GM18870 (cell line): ENCODE results near the gene ROR2.
"Not testable (repeated sequence)": the region's sequence is repeated elsewhere in the genome, so short reads cannot be mapped to it uniquely, and the experiment has no call there.

Source experiments
- ATAC-seq: cut with Tn5 transposase; IDR thresholded peaks from one replicate; pipeline ENCODE4 v1.9.1; 2021; ENCODE audit warnings: moderate library complexity; ENCODE audit not compliant: unreplicated experiment

ROR2 gene

GRCh38 chr9:91657501-91657900 is 292.5 kb downstream of the ROR2 start:
- ATAC-seq = no peak

- no peak for ATAC-seq
Measured at GRCh38 chr9:91655658-91656057, 294.4 kb downstream of the ROR2 start.

GRCh38 chr9:91655215-91655614 is 294.8 kb downstream of the ROR2 start:
- ATAC-seq = no peak

- no peak for ATAC-seq
Measured at GRCh38 chr9:91654527-91654926, 295.5 kb downstream of the ROR2 start.

- no peak for ATAC-seq
Measured at GRCh38 chr9:91647371-91647770, 302.7 kb downstream of the ROR2 start.

GRCh38 chr9:91646702-91647101 is 303.3 kb downstream of the ROR2 start:
- ATAC-seq = no peak

- no peak for ATAC-seq
Measured at GRCh38 chr9:91644433-91644832, 305.6 kb downstream of the ROR2 start.

GRCh38 chr9:91643481-91644077 is 306.4 kb downstream of the ROR2 start:
- ATAC-seq = no peak

GRCh38 chr9:91642771-91643170 is 307.3 kb downstream of the ROR2 start:
- ATAC-seq = no peak

GRCh38 chr9:91640428-91640827 is 309.6 kb downstream of the ROR2 start:
- no peak for ATAC-seq

- ATAC-seq = no peak
Measured at GRCh38 chr9:91639054-91639453, 311.0 kb downstream of the ROR2 start.

- ATAC-seq = not testable (repeated sequence)
Measured at GRCh38 chr9:91634832-91635231, 315.2 kb downstream of the ROR2 start.

GRCh38 chr9:91629718-91630117 is 320.3 kb downstream of the ROR2 start:
- ATAC-seq = no peak

GRCh38 chr9:91628892-91629291 is 321.1 kb downstream of the ROR2 start:
- ATAC-seq = no peak

GRCh38 chr9:91625331-91625730 is 324.7 kb downstream of the ROR2 start:
- no peak for ATAC-seq

GRCh38 chr9:91623004-91623403 is 327.0 kb downstream of the ROR2 start:
- no peak for ATAC-seq

GRCh38 chr9:91622121-91622520 is 327.9 kb downstream of the ROR2 start:
- not testable (repeated sequence) for ATAC-seq

- not testable (repeated sequence) for ATAC-seq
Measured at GRCh38 chr9:91614044-91614443, 336.0 kb downstream of the ROR2 start.

- ATAC-seq = no peak
Measured at GRCh38 chr9:91611582-91611981, 338.4 kb downstream of the ROR2 start.

GRCh38 chr9:91606255-91606995 is 343.6 kb downstream of the ROR2 start:
- ATAC-seq = no peak

- ATAC-seq = no peak
Measured at GRCh38 chr9:91604451-91605179, 345.4 kb downstream of the ROR2 start.

- ATAC-seq = no peak
Measured at GRCh38 chr9:91603932-91604331, 346.1 kb downstream of the ROR2 start.
